ENCODE measurements around the gene KLF11.

The KLF11 gene

DNA sequence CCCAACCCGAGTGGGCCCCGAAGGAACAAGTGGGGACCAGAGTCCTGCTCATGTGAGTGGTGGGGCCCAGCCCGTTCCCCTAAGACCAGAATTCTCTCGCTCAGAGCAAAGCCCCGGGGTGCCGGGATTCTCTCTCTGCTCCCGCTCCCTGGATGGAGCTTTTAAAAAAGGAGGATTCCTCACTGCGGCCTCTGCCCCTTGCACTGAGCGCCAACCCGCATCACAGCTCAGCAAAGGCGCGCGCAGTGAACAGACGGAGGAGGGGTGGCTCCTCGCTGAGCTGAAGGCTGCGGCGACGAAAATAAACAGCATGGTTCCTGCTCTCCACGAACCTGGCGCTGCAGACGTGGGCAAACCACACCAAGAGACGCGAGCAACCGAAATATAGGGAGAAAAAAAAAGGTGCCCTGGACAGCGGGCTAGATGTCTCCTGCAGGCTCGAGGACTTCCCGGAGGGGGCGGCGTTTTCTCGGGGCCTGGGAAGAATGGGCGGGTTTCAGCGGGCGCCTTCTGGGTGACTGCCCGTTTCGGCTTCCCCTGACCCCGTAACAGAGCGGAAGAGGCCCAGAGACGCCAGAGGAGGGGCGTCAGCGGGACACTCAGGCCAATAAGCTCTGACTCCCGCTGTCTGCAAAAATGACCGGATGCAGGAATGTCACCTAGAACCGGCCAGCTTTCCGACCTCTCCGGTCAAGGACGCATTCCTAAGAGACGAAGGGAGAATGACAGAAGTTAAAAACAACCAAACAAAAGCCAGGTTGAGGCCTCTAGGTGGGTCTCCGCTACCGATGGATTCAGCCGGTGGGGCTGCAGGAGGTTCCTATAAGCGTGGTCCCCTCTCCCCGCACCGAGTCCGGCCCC lies 819 bp upstream of the KLF11 start:
- DNase-seq (ENCODE audit: low read depth) = peak; percentile 50

- peak; percentile 90 for DNase-seq (ENCODE audit: low read depth)
Observed at GRCh38 chr2:10043906-10044601, 704 bp downstream of the KLF11 start.

DNA sequence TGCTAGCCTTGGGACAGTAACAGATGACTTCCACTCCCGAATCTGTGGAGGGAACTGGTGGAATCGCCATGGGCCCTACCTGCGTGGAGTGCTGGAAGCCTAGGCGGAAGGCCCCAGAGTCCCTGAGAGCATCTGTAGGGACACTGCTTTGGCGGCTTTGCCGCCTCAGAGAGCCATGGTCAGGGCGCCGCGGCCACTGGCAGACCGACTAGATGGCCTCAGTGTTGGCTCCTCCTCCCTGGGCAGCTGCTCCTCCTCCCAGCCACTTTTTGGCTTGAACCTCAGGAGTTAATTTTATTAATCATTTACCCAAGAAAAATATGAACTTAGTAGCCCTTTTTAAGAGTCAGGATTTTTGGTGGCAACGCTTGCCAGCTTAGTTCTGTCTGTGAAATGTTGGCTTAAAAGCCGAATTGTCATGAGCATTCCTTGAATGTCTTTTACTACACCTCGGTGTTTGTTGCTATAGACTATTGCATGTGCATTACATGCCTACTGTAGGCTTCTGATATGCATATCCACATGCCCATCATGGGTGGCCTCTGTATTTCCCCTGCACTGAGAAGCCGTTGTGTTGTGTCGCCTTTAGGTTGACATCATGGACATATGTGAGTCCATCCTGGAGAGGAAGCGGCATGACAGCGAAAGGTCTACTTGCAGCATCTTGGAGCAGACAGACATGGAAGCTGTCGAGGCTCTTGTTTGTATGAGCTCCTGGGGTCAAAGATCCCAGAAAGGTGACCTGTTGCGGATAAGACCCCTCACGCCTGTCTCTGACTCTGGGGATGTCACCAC lies 2.4 kb downstream of the KLF11 start:
- no peak for DNase-seq (ENCODE audit: low read depth)

DNA sequence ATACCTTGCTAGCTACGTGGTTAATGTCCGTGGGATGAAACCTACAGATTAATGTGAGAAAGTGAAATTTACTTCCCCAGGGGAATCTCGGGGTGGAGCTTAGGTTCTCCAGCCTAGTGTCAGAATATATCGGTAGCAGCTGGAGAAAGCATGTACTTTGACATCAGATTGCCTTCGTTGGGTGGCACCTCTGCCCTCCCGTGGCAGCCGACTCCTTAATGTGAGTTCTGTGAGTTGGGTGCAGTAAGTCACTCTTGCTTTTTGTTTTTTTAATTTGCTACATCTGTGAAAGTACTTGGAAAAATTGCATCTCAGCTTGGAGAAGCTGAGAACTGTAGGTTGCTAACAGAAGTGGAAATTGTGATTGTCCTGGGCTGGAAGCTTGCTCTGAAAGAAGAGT lies 3.6 kb downstream of the KLF11 start:
- DNase-seq (ENCODE audit: low read depth) = no peak

DNA sequence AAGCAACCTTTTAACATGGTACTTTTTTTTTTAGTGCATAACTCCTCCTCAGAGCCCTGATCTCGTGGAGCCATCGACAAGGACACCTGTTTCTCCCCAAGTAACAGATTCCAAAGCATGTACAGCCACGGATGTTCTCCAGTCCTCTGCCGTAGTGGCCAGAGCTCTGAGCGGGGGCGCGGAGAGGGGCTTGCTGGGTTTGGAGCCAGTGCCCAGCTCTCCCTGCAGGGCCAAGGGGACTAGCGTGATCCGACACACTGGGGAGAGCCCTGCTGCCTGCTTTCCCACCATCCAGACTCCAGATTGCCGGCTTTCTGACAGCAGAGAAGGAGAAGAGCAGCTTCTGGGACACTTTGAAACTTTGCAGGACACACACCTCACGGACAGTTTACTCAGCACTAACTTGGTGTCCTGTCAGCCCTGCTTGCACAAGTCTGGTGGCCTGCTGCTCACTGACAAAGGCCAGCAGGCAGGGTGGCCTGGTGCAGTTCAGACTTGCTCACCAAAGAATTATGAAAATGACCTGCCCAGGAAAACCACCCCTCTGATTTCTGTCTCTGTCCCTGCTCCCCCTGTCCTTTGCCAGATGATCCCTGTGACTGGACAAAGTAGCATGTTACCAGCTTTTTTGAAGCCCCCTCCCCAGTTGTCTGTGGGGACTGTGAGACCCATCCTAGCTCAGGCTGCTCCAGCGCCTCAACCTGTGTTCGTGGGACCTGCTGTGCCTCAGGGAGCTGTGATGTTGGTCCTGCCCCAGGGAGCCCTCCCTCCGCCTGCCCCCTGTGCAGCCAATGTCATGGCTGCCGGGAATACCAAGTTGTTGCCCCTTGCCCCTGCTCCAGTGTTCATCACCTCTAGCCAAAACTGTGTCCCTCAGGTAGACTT lies 4.5 kb downstream of the KLF11 start:
- no peak for DNase-seq (ENCODE audit: low read depth)

DNA sequence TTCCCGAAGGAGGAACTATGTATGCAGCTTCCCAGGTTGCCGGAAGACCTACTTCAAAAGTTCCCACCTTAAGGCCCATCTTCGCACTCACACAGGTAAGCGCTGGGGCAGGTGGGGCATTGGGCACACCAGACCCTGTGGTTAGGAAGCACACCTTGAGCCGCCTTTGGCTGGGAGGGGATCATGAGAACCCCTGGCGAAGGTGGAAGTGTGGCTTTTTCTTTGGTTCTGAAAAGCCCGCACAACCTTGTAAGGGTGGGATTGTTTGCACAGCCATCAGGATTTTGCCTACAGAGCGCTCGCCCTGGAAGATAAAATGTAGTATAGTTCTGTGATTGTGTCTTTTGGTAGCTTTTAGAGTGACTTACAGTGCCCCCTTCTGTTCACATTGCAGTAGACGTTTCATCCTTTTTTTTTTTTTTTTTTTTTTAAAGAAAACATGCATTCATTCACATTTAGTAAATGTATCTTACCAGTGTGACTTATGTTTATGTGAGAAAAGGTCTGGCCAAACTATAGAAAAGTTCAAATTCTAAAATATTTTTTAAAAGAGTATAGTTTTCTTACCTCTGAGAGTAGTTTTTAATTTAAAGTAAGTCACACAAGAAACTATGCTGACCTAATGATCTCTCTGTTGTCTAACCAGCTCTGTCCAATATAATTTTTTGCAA lies 5.3 kb downstream of the KLF11 start:
- peak; percentile 45 for DNase-seq (ENCODE audit: low read depth)

DNA sequence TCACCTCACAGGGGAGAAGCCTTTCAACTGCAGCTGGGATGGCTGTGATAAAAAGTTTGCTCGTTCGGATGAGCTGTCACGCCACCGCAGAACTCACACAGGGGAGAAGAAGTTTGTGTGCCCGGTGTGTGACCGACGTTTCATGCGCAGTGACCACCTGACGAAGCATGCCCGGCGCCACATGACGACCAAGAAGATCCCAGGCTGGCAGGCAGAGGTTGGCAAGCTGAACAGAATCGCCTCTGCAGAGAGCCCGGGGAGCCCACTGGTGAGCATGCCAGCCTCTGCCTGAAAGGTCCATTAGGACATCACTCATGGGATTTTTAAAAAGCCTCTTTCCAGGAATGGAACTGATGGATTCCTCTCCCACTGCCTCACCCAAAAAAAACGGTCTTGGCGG lies 8.9 kb downstream of the KLF11 start:
- no peak for DNase-seq (ENCODE audit: low read depth)

DNA sequence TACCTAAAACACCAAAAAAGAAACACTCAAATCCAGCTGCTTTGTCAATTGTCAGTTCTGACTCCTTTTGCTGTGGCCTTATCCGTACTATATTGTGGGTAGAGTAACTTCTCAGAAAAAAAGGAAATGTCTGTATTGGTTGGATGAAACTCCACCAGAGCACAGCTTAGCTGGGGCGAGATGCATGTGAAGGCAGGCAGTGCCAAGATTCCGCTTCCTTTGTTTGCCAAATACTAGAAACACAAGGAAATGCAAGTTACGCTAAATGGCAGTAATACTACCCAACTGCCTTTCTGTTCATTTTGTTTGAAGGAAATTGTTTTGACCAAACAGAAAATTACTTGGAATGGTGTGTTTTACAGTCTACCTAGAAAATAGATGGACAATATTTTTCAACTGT lies 10.0 kb downstream of the KLF11 start:
- no peak for DNase-seq (ENCODE audit: low read depth)

- no peak for DNase-seq (ENCODE audit: low read depth)
Observed at GRCh38 chr2:10054424-10054823, 11.1 kb downstream of the KLF11 start.

DNA sequence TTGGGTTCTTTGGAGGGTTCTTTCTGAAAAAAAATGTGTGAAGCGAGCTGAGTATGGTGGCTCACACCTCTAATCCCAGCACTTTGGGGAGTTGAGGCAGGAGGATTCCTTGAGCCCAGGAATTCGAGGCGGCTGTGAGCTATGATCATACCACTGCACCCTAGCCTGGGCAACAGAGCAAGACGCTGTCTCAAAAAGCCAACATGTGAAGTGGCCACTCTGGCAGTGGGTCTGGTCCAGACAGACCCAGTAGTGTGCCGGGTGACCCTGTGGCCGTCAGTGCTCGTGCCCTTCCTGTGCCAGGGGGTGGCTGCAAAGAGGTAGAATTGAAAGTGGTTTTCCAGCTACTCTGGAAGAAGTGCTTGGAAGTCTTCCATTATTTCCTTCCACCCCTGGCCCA lies 11.6 kb downstream of the KLF11 start:
- no peak for DNase-seq (ENCODE audit: low read depth)

DNA sequence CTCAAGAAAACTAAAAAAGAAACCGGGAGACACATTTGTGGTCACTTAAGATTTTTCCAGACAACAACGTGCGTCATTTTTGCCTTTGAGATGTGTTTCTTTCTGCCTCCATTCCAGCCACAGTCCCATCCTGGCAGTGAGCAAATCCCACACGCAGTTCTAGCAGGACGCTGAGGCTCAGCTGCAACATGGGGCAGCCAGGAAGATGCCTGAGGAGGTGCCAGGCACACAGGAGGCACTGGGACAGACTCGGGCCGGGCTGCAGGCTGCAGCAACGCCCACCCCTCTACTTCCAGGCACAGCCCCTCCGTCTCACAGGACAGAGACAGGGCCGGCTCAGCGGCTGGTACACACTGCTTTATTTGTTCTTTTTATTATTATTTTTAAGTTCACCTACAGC lies 13.1 kb downstream of the KLF11 start:
- DNase-seq (ENCODE audit: low read depth) = no peak

DNA sequence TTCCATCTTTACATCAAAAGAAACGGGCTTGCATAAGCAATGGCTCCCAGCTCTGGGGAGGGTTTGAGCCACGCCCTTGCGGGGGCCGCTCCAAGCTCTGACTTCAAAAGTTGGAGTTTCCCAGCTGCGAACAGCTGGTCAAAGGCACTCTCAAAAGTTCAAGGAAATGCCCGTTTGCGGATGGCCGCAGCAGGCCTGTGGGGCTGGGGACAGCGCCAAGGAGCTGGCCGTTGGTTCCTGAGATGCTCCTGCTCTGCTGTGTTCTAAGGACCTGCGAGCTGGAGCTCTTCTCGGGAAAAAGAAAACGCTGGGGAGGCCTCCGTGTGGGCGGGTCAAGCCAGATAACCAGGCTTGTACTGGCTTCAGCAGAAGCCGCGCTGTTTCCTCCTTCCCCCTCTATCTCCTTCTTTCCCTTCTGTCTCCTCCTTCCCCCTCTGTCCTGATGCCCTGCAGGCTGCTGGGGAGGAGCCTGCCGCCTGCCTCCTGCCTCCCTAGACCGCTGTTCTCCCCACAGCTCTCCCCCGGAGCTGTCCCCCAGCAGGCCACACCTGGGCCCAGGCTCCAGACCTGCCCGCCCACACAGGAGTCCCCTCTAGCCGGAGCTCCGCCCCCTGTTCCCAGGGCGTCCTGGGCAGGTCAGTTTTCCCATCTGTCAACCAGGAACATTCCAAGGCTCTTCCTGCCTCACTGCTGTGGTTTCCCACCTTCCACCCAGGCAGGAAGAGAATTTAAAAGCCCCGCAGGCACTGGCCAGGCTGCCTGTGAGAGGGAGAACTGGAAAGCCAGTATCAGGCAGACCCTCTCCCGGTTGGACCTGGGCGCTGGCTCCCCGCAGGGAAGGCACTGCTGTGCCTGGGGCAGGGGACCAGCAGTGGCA lies 14.1 kb downstream of the KLF11 start:
- peak; percentile 64 for DNase-seq (ENCODE audit: low read depth)

DNA sequence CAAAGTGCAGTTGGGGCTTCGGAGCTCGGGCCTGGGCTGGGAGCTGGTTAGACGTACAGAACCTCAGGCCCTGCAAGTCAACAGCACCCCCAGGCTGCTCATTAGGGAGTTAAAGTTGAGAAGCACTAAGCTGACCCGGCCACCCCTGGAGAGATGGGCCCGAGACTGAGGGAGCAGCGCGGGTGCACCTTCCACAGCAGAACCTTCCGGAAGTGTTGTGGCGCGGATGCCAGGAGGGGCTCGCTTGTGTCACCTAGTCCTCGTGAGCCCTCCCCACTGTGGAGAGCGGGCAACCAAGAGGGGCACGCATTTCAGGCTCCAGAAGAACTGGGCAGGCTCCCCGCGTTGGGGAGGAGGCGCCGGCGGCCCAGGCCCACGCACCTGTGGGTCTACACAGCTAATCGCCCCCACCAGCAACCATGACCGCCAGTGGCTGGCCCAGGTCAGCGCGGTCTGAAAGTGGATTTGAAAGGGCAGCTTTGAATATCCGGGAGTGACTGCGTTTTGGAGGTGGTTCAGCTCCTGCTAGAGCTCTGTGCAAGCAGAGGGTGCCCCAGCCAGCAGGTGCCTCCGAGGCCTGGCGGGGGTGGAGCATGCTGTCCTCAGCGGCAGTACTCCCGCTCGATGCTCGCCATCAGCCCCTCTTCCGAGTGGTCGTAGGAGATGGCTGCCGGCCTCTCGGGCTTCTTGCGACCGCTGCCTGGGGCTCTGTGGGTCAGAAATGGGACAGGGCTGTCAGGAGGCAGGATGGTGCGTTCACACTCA lies 15.1 kb downstream of the KLF11 start:
- DNase-seq (ENCODE audit: low read depth) = no peak

DNA sequence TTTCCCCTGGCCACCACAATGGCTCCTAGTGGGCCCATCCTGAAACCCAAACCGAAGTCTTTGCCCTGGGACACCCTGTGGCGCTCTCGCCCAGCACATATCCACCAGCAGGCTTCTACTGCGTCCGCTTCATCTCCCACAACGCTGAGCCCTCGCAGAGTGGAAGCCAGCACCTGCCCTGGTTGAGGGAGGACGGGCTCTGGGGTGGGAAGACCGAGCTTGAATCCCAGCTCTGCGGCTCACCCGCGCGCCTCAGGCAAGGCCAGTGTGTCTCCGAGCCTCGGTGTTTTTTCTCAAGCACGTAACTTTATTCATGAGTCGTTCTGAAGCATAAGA lies 15.6 kb downstream of the KLF11 start:
- no peak for DNase-seq (ENCODE audit: low read depth)

- DNase-seq (ENCODE audit: low read depth) = no peak
Observed at GRCh38 chr2:10059552-10060335, 16.4 kb downstream of the KLF11 start.

GRCh38 chr2:10061221-10061925 lies 18.0 kb downstream of the KLF11 start:
- DNase-seq (ENCODE audit: low read depth) = no peak

GRCh38 chr2:10062931-10063365 lies 19.6 kb downstream of the KLF11 start:
- no peak for DNase-seq (ENCODE audit: low read depth)

GRCh38 chr2:10063566-10063965 lies 20.2 kb downstream of the KLF11 start:
- DNase-seq (ENCODE audit: low read depth) = no peak
